ENCODE data around the gene GALC.

DNA sequence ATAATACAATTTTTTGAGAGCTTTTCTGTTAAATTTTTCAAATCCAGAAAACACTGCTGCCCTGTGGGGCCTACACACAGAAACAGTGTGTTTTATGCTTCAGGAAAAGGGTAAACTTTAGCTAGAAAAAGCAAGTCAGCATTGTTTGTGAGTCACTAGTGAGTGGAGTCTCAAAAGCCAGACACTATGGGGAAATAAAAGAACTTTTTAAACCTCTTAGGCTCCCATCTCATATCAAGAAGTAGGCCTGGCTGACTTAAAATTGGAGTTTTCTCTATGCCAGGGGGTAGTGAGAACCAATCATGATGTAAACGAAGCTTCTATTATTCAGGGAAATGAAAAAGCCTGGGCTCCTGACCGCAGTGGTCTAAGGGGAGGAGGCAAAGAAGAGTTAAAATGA is 24.6 kb upstream of the GALC start:
- TF ChIP-seq, protein P1, sequence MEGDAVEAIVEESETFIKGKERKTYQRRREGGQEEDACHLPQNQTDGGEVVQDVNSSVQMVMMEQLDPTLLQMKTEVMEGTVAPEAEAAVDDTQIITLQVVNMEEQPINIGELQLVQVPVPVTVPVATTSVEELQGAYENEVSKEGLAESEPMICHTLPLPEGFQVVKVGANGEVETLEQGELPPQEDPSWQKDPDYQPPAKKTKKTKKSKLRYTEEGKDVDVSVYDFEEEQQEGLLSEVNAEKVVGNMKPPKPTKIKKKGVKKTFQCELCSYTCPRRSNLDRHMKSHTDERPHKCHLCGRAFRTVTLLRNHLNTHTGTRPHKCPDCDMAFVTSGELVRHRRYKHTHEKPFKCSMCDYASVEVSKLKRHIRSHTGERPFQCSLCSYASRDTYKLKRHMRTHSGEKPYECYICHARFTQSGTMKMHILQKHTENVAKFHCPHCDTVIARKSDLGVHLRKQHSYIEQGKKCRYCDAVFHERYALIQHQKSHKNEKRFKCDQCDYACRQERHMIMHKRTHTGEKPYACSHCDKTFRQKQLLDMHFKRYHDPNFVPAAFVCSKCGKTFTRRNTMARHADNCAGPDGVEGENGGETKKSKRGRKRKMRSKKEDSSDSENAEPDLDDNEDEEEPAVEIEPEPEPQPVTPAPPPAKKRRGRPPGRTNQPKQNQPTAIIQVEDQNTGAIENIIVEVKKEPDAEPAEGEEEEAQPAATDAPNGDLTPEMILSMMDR (IDR thresholded peaks at IDR 0.05; ENCODE audit: insufficient read depth, low read length), result no peak
- TF ChIP-seq, protein P2, sequence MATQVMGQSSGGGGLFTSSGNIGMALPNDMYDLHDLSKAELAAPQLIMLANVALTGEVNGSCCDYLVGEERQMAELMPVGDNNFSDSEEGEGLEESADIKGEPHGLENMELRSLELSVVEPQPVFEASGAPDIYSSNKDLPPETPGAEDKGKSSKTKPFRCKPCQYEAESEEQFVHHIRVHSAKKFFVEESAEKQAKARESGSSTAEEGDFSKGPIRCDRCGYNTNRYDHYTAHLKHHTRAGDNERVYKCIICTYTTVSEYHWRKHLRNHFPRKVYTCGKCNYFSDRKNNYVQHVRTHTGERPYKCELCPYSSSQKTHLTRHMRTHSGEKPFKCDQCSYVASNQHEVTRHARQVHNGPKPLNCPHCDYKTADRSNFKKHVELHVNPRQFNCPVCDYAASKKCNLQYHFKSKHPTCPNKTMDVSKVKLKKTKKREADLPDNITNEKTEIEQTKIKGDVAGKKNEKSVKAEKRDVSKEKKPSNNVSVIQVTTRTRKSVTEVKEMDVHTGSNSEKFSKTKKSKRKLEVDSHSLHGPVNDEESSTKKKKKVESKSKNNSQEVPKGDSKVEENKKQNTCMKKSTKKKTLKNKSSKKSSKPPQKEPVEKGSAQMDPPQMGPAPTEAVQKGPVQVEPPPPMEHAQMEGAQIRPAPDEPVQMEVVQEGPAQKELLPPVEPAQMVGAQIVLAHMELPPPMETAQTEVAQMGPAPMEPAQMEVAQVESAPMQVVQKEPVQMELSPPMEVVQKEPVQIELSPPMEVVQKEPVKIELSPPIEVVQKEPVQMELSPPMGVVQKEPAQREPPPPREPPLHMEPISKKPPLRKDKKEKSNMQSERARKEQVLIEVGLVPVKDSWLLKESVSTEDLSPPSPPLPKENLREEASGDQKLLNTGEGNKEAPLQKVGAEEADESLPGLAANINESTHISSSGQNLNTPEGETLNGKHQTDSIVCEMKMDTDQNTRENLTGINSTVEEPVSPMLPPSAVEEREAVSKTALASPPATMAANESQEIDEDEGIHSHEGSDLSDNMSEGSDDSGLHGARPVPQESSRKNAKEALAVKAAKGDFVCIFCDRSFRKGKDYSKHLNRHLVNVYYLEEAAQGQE (IDR thresholded peaks at IDR 0.05; ENCODE audit: insufficient replicate concordance, low read depth), result no peak

Data from HL-60 (cell line).